Mucosa of descending colon (tissue), 3 donors: ENCODE results near the gene RIN3. TPM values are rescaled to one million over a fixed set of nuclear protein-coding genes. Genes with fewer than 3 reads are reported as not detected.

ENCODE experiments used
- ATAC-seq: fragments of 200-7000 bp; cut with Tn5 transposase; one replicate; pipeline ENCODE4 v1.9.1; 2020; ENCODE audit warnings: mild to moderate bottlenecking, moderate library complexity
- DNase-seq, 3 donors: peaks; one replicate each; pipeline ENCODE4 v3.0.0-alpha.2; 2020
- H3K36me3 ChIP-seq: fragments of 200-600 bp; one replicate; pipeline ENCODE4 v1.8.0; 2021; ENCODE audit warnings: low read depth, mild to moderate bottlenecking
- H3K4me1 ChIP-seq: fragments of 200-600 bp; one replicate; pipeline ENCODE4 v1.8.0; 2021; ENCODE audit warnings: low read depth, mild to moderate bottlenecking
- H3K4me3 ChIP-seq: fragments of 200-600 bp; one replicate; pipeline ENCODE4 v1.8.0; 2021; ENCODE audit warnings: mild to moderate bottlenecking
- H3K9me3 ChIP-seq: fragments of 200-600 bp; one replicate; pipeline ENCODE4 v1.8.0; 2021; ENCODE audit warnings: mild to moderate bottlenecking
- CTCF ChIP-seq: fragments of 200-600 bp; IDR thresholded peaks from one replicate; pipeline ENCODE4 v1.8.0; 2022; ENCODE audit warnings: antibody characterized with exemption, mild to moderate bottlenecking
- intact Hi-C, 2 donors: fragments of 100-400 bp; cut with DNase I in 1 of 2; cut with micrococcal nuclease in 1 of 2; formaldehyde crosslinking; loops; one replicate each; pipeline versions ENCODE4 v1.11.0 to v1.11.1; 2022; cut with DNase I, micrococcal nuclease
- total RNA-seq, 3 donors: library from RNA; stranded (reverse); fragmentation: NEBNext Ultra II Directional in 2 of 3; extraction: Animal tissue kit (Norgen Biotek cat#: 25700) in 2 of 3; gene quantifications; one replicate each; pipeline versions ENCODE4 v1.2.1 to v1.2.4, GENCODE V29; 2021 to 2023
- donor health status: DM: no; HTN: no; CAD: no; lungs with moderate emphysema.
- donor health status: DM: no; HTN: no; CAD: no.
- donor health status: DM: no; HTN: yes; CAD: no.

Gene RIN3
- total RNA-seq, 3 donors from 2014 or later: 26.2 to 51.0 (median 32.9) TPM

- TF ChIP-seq CTCF: no peak
- H3K4me1 ChIP-seq: no peaks in the 10 kb centered on the region
- no peaks in the 10 kb centered on the region for H3K36me3 ChIP-seq
- H3K4me3 ChIP-seq: no peak overlapping the region
- H3K9me3 ChIP-seq: no peaks in the 10 kb centered on the region
- ATAC-seq (no peak), DNase-seq (no peak)
- intact Hi-C loops: no loop called here
Observed at GRCh38 chr14:92481811-92482555, 31.6 kb upstream of the RIN3 start.

GRCh38 chr14:92482621-92483319 lies 30.8 kb upstream of the RIN3 start:
- H3K36me3 ChIP-seq: no peaks in the 10 kb centered on the region
- no peak for TF ChIP-seq CTCF
- H3K9me3 ChIP-seq: no peaks in the 10 kb centered on the region
- no peak overlapping the region for H3K4me3 ChIP-seq
- DNase-seq: no peak
- no peak for ATAC-seq
- intact Hi-C loops: no loop called here
- no peaks in the 10 kb centered on the region for H3K4me1 ChIP-seq

- Histone ChIP-seq H3K4me1 (no peaks in the 10 kb centered on the region), H3K9me3 (no peaks in the 10 kb centered on the region), H3K36me3 (no peaks in the 10 kb centered on the region), H3K4me3 (no peak overlapping the region)
- no peak for TF ChIP-seq CTCF
- intact Hi-C loops: no loop called here
- ATAC-seq (no peak), DNase-seq (no peak)
Observed at GRCh38 chr14:92484132-92484823, 29.3 kb upstream of the RIN3 start.

GRCh38 chr14:92486881-92487280 lies 26.7 kb upstream of the RIN3 start:
- Histone ChIP-seq H3K36me3 (no peaks in the 10 kb centered on the region), H3K4me3 (no peak overlapping the region), H3K4me1 (no peaks in the 10 kb centered on the region), H3K9me3 (no peaks in the 10 kb centered on the region)
- ATAC-seq: no peak
- intact Hi-C loops: no loop called here
- no peak for TF ChIP-seq CTCF
- no peak for DNase-seq

GRCh38 chr14:92487513-92488133 lies 26.0 kb upstream of the RIN3 start:
- DNase-seq (no peak), ATAC-seq (peak; percentile 11)
- H3K9me3 ChIP-seq: no peaks in the 10 kb centered on the region
- no peaks in the 10 kb centered on the region for H3K36me3 ChIP-seq
- no peak for TF ChIP-seq CTCF
- no peaks in the 10 kb centered on the region for H3K4me1 ChIP-seq
- intact Hi-C loops: no loop called here
- H3K4me3 ChIP-seq: no peak overlapping the region
